WTC11 (cell line): Measurements from ENCODE around the gene MINDY4B. TPM values are rescaled to one million over a fixed set of nuclear protein-coding genes. Genes with fewer than 3 reads are reported as not detected.

ENCODE experiments used
- ATAC-seq: fragments of 200-7000 bp; cut with Tn5 transposase; 2 replicates; pipeline ENCODE4 v1.10.0; 2021; ENCODE audit warnings: mild to moderate bottlenecking, moderate library complexity
- CTCF ChIA-PET: fragments of 300-600 bp; sonication (Branson Sonifier 250); formaldehyde crosslinking; loops from one replicate; lab custom pipeline; 2021; ENCODE audit warnings: antibody characterized with exemption; lab: Charles Lee
- POLR2A ChIA-PET: fragments of 350-600 bp; sonication (Branson Sonifier 250); formaldehyde crosslinking; loops from one replicate; lab custom pipeline; 2021; ENCODE audit warnings: antibody characterized with exemption; lab: Charles Lee
- DNase-seq: peaks from one replicate; pipeline ENCODE4 v3.0.0; 2021; ENCODE audit warnings: low spot score
- H3K27ac Mint-ChIP-seq: 2 replicates; pipeline ENCODE4 v1.8.0; 2021; ENCODE audit warnings: mixed read lengths
- H3K27me3 Mint-ChIP-seq: 2 replicates; pipeline ENCODE4 v1.8.0; 2021; ENCODE audit warnings: low read depth, mild to moderate bottlenecking, moderate library complexity, mixed read lengths
- H3K36me3 Mint-ChIP-seq: 2 replicates; pipeline ENCODE4 v1.8.0; 2021; ENCODE audit warnings: mixed read lengths
- H3K4me1 Mint-ChIP-seq: 2 replicates; pipeline ENCODE4 v1.8.0; 2022; ENCODE audit warnings: mixed read lengths
- H3K4me3 Mint-ChIP-seq: 2 replicates; pipeline ENCODE4 v1.8.0; 2021; ENCODE audit warnings: mild to moderate bottlenecking, moderate library complexity, mixed read lengths
- H3K9me3 Mint-ChIP-seq: 2 replicates; pipeline ENCODE4 v1.8.0; 2021; ENCODE audit warnings: mixed read lengths
- ATF3 ChIP-seq: sonication (generic); formaldehyde crosslinking; conservative IDR thresholded peaks from 2 replicates; pipeline ENCODE4 v1.8.1; 2022; ENCODE audit warnings: mild to moderate bottlenecking, missing genetic modification reagents
- CTCF ChIP-seq: fragments of 200-600 bp; IDR thresholded peaks from 2 replicates; pipeline ENCODE4 v1.8.0; 2022; ENCODE audit warnings: antibody characterized with exemption
- E2F1 ChIP-seq: sonication (generic); formaldehyde crosslinking; IDR thresholded peaks from 2 replicates; pipeline ENCODE4 v1.8.0; 2022; ENCODE audit warnings: mild to moderate bottlenecking, missing genetic modification reagents
- GRHL2 ChIP-seq: fragments of 250-450 bp; sonication (Bioruptor Pico); IDR thresholded peaks from 2 replicates; pipeline ENCODE4 v1.8.0; 2022; ENCODE audit warnings: mild to moderate bottlenecking, moderate library complexity; ENCODE audit not compliant: insufficient replicate concordance, severe bottlenecking
- GTF2I ChIP-seq: fragments of 250-450 bp; sonication (Bioruptor Pico); conservative IDR thresholded peaks from 2 replicates; pipeline ENCODE4 v1.4.0; 2021; ENCODE audit warnings: mild to moderate bottlenecking
- KAT7 ChIP-seq: sonication (generic); formaldehyde crosslinking; IDR thresholded peaks from 2 replicates; pipeline ENCODE4 v1.8.1; 2023; ENCODE audit warnings: missing genetic modification reagents, mild to moderate bottlenecking, borderline replicate concordance
- PRDM15 ChIP-seq: sonication (generic); formaldehyde crosslinking; IDR thresholded peaks from 2 replicates; pipeline ENCODE4 v1.8.0; 2022; ENCODE audit warnings: missing genetic modification reagents
- PRRX2 ChIP-seq: fragments of 250-450 bp; sonication (Bioruptor Pico); IDR thresholded peaks from 2 replicates; pipeline ENCODE4 v1.8.0; 2021; ENCODE audit warnings: mild to moderate bottlenecking
- SMAD3 ChIP-seq: sonication (generic); formaldehyde crosslinking; IDR thresholded peaks from 2 replicates; pipeline ENCODE4 v1.8.0; 2022; ENCODE audit warnings: missing genetic modification reagents, mild to moderate bottlenecking, borderline replicate concordance
- STAT6 ChIP-seq: sonication (generic); formaldehyde crosslinking; conservative IDR thresholded peaks from 2 replicates; pipeline ENCODE4 v1.8.1; 2023; ENCODE audit warnings: mild to moderate bottlenecking, low read depth, missing genetic modification reagents, moderate library complexity
- TEAD1 ChIP-seq: sonication (generic); formaldehyde crosslinking; IDR thresholded peaks from 2 replicates; pipeline ENCODE4 v1.8.0; 2022; ENCODE audit warnings: mild to moderate bottlenecking, missing genetic modification reagents
- TEAD4 ChIP-seq: sonication (generic); formaldehyde crosslinking; IDR thresholded peaks from 2 replicates; pipeline ENCODE4 v1.8.0; 2022; ENCODE audit warnings: mild to moderate bottlenecking, missing genetic modification reagents
- ZBTB43 ChIP-seq: sonication (generic); formaldehyde crosslinking; IDR thresholded peaks from 2 replicates; pipeline ENCODE4 v1.8.1; 2023; ENCODE audit warnings: mild to moderate bottlenecking, missing genetic modification reagents
- ZNF138 ChIP-seq: sonication (generic); formaldehyde crosslinking; conservative IDR thresholded peaks from 2 replicates; pipeline ENCODE4 v1.8.1; 2022; ENCODE audit warnings: mild to moderate bottlenecking, moderate library complexity, missing genetic modification reagents
- ZNF281 ChIP-seq: sonication (generic); formaldehyde crosslinking; IDR thresholded peaks from 2 replicates; pipeline ENCODE4 v1.8.0; 2023; ENCODE audit warnings: mild to moderate bottlenecking, missing genetic modification reagents
- ZNF317 ChIP-seq: sonication (generic); formaldehyde crosslinking; IDR thresholded peaks from 2 replicates; pipeline ENCODE4 v1.8.1; 2023; ENCODE audit warnings: low read depth, mild to moderate bottlenecking, moderate library complexity, missing genetic modification reagents, borderline replicate concordance
- ZNF512 ChIP-seq: sonication (generic); formaldehyde crosslinking; IDR thresholded peaks from 2 replicates; pipeline ENCODE4 v1.8.1; 2022; ENCODE audit warnings: missing genetic modification reagents, borderline replicate concordance
- total RNA-seq: library from RNA; stranded (reverse); gene quantifications from 3 replicates; pipeline ENCODE4 v1.2.3, GENCODE V29; 2021

Gene MINDY4B
- total RNA-seq, 1 experiment from 2014 or later, result not detected

- CTCF ChIA-PET, result interaction anchor here (1.0 to 3.1 kb wide), 3 partner anchors 8 to 41 kb away, joined by 3 to 22 read pairs (median 3); no protein-coding TSS in a partner anchor
- POLR2A ChIA-PET, result no interaction called here
- DNase-seq, result no peak
- Mint-ChIP-seq H3K9me3 (no peaks in the 10 kb centered on the region), H3K36me3 (no peaks in the 10 kb centered on the region), H3K4me3 (no peak overlapping the region), H3K4me1 (peaks cover 10% of the 10 kb centered on the region), H3K27ac (no peak overlapping the region), H3K27me3 (peaks cover 19% of the 10 kb centered on the region)
- no peak for ATAC-seq
- no peak for TF ChIP-seq ZNF281 (CRISPR knock-in tag)
- TF ChIP-seq GTF2I, result no peak
- no peak for TF ChIP-seq ZBTB43 (CRISPR knock-in tag)
- no peak for TF ChIP-seq ZNF138 (CRISPR knock-in tag)
- no peak for TF ChIP-seq E2F1 (CRISPR knock-in tag)
- no peak for TF ChIP-seq TEAD1 (CRISPR knock-in tag)
- TF ChIP-seq PRRX2, result no peak
- TF ChIP-seq CTCF, result no peak
- TF ChIP-seq SMAD3 (CRISPR knock-in tag), result no peak
- no peak for TF ChIP-seq ZNF317 (CRISPR knock-in tag)
- no peak for TF ChIP-seq ZNF512 (CRISPR knock-in tag)
- TF ChIP-seq STAT6, result no peak
- no peak for TF ChIP-seq TEAD4
- TF ChIP-seq ATF3 (CRISPR knock-in tag), result no peak
- TF ChIP-seq KAT7 (CRISPR knock-in tag), result no peak
- no peak for TF ChIP-seq GRHL2 (CRISPR knock-in tag)
- no peak for TF ChIP-seq PRDM15 (CRISPR knock-in tag)
These were observed 76.2 kb downstream of the MINDY4B start for GRCh38 chr3:150828997-150829396.
